T47D (cell line): ENCODE results near the gene CLASRP.

Source experiments
- DNase-seq, 2 experiments: peaks; one replicate each; pipeline versions ENCODE4 v3.0.0 to v3.0.0-alpha.2; 2011 to 2012; ENCODE audit warnings: low read depth in 1 of 2, low spot score in 1 of 2
- JUND ChIP-seq: IDR thresholded peaks from 2 replicates; pipeline ENCODE4 v1.6.1; 2012; ENCODE audit warnings: low read depth
- in situ Hi-C: cut with HindIII; loops from 2 replicates; pipeline ENCODE4 v1.10.0; 2016; ENCODE audit warnings: low sequenced_read_pairs, low pct_unique_long_range_greater_than_20kb

CLASRP gene

DNA sequence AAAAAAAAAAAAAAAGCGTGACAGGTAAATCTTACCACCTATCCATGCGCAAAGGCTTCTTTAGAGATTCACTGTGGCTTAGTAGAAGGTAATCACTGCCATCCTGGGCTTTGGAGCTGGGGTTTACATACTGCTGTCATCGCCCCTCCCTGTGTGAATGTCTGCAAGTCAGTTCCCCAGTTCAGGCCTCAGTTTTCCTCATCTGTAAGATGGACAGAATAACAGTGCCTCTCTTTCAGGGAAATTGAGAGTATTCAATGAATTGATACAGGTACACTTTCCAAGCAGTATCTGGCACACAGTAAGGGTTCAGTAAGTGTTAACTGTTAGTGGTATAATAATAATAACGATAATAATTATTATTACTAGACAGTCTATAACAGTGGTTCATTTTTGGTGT is 35.4 kb upstream of the CLASRP start:
- no peak for DNase-seq
- no peak for TF ChIP-seq JUND
- in situ Hi-C loops, result no loop called here

DNA sequence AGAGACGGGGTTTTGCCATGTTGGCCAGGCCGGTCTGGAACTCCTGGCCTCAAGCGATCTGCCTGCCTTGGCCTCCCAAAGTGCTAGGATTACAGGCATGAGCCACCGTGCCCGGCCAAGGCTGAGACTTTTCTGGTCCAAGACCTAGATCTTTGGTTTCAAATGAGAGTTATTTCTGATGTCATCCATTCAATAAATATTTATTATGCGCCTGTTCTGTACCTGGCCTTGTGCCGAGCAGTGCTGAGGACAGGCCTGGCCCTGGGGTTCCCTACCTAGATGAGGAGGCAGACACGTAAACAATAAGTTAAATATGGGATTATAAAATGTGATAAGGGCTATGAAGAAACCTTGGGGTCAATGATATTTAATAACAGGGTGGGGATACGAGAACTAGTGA is 33.1 kb upstream of the CLASRP start:
- DNase-seq, result no peak
- no peak for TF ChIP-seq JUND
- in situ Hi-C loops, result no loop called here

GRCh38 chr19:45008552-45008951 is 30.3 kb upstream of the CLASRP start:
- no peak for TF ChIP-seq JUND
- in situ Hi-C loops, result no loop called here
- no peak for DNase-seq

DNA sequence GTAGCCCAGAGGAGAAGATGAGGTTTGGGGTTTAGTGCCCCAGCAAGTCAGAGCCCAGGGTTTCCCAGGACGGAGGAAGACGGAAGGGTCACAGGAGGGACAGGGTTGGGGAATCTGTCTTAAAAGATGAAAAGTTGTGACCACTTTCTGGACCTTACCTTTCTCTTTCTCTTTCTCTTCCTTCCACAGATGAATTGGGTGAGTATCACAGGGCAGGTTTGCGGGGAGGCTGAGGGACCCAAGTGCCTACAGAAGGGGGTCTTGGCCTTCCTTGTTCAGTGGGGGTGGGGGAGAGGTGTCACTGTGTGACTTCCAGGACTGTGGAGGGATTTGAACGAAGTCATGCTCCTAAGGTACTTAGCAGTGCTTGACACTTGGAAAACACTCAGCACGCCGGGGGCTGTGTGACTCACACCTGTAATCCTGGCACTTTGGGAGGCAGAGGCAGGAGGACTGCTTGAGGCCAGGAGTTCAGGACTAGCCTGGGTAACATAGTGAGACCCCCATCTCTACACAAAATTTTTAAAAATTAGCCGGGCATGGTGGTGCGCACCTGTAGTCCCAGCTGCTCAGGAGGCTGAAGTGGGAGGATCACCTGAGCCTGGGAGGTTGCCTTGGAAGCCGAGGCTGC is 29.1 kb upstream of the CLASRP start:
- no peak for DNase-seq
- TF ChIP-seq JUND, result no peak
- in situ Hi-C loops, result no loop called here

- DNase-seq, result no peak
- in situ Hi-C loops, result no loop called here
Measured at GRCh38 chr19:45010306-45010705, 28.5 kb upstream of the CLASRP start.

DNA sequence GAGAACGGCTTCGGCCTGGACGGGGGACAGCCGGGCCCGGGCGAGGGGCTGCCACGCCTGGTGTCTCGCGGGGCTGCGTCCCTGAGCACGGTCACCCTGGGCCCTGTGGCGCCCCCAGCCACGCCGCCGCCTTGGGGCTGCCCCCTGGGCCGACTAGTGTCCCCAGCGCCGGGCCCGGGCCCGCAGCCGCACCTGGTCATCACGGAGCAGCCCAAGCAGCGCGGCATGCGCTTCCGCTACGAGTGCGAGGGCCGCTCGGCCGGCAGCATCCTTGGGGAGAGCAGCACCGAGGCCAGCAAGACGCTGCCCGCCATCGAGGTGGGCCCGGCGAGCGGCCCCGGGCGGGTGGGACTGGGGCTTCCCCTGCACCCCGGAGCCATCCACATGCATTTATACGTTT is 26.9 kb upstream of the CLASRP start:
- TF ChIP-seq JUND, result no peak
- DNase-seq, result no peak
- in situ Hi-C loops, result no loop called here

More at GRCh38 chr19:45010306-45010705, 28.5 kb upstream of the CLASRP start:
- TF ChIP-seq JUND, result no peak

DNA sequence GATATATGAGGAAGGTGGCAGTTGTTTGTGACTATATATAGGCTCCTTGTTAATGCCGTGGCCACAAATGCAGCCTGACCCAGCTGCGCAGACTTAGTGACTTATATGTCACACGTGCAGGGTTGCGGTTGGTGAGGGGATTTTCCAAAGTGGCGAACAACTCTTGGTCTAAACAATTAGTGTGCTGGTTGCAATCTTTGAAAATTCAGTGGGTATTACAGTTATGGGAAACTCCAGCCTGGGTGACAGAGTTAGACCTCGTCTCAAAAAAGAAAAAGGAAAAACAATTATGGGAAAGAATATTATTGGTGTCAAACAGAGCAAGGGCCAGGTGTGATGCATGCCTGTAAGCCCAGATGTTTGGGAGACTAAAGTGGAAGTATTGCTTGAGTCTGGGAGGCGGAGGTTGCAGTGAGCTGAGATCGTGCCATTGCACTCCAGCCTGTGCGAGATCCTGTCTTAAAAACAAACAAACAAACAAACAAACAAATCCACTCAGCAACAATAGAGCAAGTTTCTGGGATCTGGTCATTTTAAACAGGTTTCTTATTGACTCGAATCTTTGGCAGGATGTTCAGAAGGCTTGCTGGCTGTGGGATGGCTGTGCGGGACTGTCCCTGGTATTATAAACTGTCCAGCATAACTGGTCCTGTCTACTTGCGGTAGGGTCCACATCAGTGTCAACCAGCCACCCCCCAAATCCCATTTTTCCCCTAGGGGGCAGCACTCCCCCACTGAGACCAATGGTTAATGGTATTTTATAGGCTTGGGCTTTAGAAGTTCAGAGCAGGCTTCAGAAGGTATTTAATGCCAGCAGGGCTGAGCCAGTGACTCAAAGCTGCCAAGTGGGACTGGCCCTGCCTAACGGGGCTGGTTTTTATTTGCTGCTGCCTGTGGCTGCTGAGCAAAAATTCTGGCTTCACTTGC is 22.2 kb upstream of the CLASRP start:
- in situ Hi-C loops, result no loop called here
- DNase-seq, result peak; percentile 79 to 83
- no peak for TF ChIP-seq JUND

GRCh38 chr19:45019187-45019586 is 19.7 kb upstream of the CLASRP start:
- no peak for DNase-seq
- TF ChIP-seq JUND, result no peak
- in situ Hi-C loops, result no loop called here

- DNase-seq, result no peak
Measured at GRCh38 chr19:45020071-45020470, 18.8 kb upstream of the CLASRP start.

GRCh38 chr19:45021971-45022370 is 16.9 kb upstream of the CLASRP start:
- in situ Hi-C loops, result no loop called here
- TF ChIP-seq JUND, result no peak
- DNase-seq, result no peak

More at GRCh38 chr19:45020071-45020470, 18.8 kb upstream of the CLASRP start:
- in situ Hi-C loops, result no loop called here
- TF ChIP-seq JUND, result no peak

- in situ Hi-C loops, result no loop called here
- no peak for DNase-seq
- no peak for TF ChIP-seq JUND
Measured at GRCh38 chr19:45023048-45023447, 15.8 kb upstream of the CLASRP start.

- in situ Hi-C loops, result no loop called here
- no peak for DNase-seq
- no peak for TF ChIP-seq JUND
Measured at GRCh38 chr19:45025264-45025663, 13.6 kb upstream of the CLASRP start.

DNA sequence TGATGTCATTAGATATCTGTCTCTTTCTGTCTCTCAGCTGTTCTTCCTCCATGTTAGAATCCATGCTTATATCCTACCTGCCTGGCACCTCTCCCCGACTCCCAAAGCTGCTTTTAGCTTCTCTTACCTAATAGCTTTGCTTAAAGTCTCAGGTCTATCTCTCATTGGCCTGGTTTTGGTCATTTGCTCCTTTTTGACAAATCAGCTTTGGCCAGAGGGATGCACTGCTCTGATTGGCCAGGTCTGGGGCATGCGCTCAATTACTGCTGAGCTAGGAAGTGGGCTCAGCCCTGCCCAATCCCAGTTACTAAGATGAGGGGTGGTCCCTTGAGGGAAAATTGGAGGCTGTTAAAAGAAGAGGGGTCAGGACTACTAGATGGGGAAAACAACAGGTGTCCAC is 11.5 kb upstream of the CLASRP start:
- in situ Hi-C loops, result no loop called here
- no peak for TF ChIP-seq JUND
- no peak for DNase-seq
